ENCODE measurements around the gene DYSF.

- TF ChIP-seq, protein P1, sequence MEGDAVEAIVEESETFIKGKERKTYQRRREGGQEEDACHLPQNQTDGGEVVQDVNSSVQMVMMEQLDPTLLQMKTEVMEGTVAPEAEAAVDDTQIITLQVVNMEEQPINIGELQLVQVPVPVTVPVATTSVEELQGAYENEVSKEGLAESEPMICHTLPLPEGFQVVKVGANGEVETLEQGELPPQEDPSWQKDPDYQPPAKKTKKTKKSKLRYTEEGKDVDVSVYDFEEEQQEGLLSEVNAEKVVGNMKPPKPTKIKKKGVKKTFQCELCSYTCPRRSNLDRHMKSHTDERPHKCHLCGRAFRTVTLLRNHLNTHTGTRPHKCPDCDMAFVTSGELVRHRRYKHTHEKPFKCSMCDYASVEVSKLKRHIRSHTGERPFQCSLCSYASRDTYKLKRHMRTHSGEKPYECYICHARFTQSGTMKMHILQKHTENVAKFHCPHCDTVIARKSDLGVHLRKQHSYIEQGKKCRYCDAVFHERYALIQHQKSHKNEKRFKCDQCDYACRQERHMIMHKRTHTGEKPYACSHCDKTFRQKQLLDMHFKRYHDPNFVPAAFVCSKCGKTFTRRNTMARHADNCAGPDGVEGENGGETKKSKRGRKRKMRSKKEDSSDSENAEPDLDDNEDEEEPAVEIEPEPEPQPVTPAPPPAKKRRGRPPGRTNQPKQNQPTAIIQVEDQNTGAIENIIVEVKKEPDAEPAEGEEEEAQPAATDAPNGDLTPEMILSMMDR (IDR thresholded peaks at IDR 0.05), result no peak
- no peak for TF ChIP-seq POLR2A (IDR thresholded peaks at IDR 0.05)
Measured at GRCh38 chr2:71570511-71570910, 117.2 kb downstream of the DYSF start.
